ENCODE data around the gene SLC16A10.

SLC16A10 gene

GRCh38 chr6:111238464-111239119, 151.3 kb downstream of the SLC16A10 start:
- no peak for DNase-seq (ENCODE audit: low read depth)
- no peak overlapping the region for H3K4me3 ChIP-seq (ENCODE audit: low read length)
- TF ChIP-seq CTCF (conservative IDR thresholded peaks at IDR 0.05; ENCODE audit: low read depth, low read length), result no peak

GRCh38 chr6:111239461-111239860, 152.2 kb downstream of the SLC16A10 start:
- H3K4me3 ChIP-seq (ENCODE audit: low read length), result no peak overlapping the region
- DNase-seq (ENCODE audit: low read depth), result no peak
- TF ChIP-seq CTCF (conservative IDR thresholded peaks at IDR 0.05; ENCODE audit: low read depth, low read length), result no peak

- no peak for DNase-seq (ENCODE audit: low read depth)
- TF ChIP-seq CTCF (conservative IDR thresholded peaks at IDR 0.05; ENCODE audit: low read depth, low read length), result no peak
Observed at GRCh38 chr6:111242452-111242851, 155.1 kb downstream of the SLC16A10 start.

GRCh38 chr6:111243095-111243494, 155.8 kb downstream of the SLC16A10 start:
- H3K4me3 ChIP-seq (ENCODE audit: low read length), result no peak overlapping the region
- DNase-seq (ENCODE audit: low read depth), result no peak
- no peak for TF ChIP-seq CTCF (conservative IDR thresholded peaks at IDR 0.05; ENCODE audit: low read depth, low read length)

More at GRCh38 chr6:111242452-111242851, 155.1 kb downstream of the SLC16A10 start:
- no peak overlapping the region for H3K4me3 ChIP-seq (ENCODE audit: low read length)

- DNase-seq (ENCODE audit: low read depth), result no peak
- TF ChIP-seq CTCF (conservative IDR thresholded peaks at IDR 0.05; ENCODE audit: low read depth, low read length), result no peak
- no peak overlapping the region for H3K4me3 ChIP-seq (ENCODE audit: low read length)
Observed at GRCh38 chr6:111248789-111249188, 161.5 kb downstream of the SLC16A10 start.

GRCh38 chr6:111250791-111251354, 163.6 kb downstream of the SLC16A10 start:
- no peak for TF ChIP-seq CTCF (conservative IDR thresholded peaks at IDR 0.05; ENCODE audit: low read depth, low read length)
- H3K4me3 ChIP-seq (ENCODE audit: low read length), result no peak overlapping the region
- DNase-seq (ENCODE audit: low read depth), result no peak

GRCh38 chr6:111252726-111253125, 165.4 kb downstream of the SLC16A10 start:
- no peak for TF ChIP-seq CTCF (conservative IDR thresholded peaks at IDR 0.05; ENCODE audit: low read depth, low read length)
- H3K4me3 ChIP-seq (ENCODE audit: low read length), result no peak overlapping the region
- DNase-seq (ENCODE audit: low read depth), result no peak

Measured in retinal pigment epithelial cell (primary cell).